DMS 273 (cell line): Measurements from ENCODE around the gene INSM1.
"Not testable (repeated sequence)": the region's sequence is repeated elsewhere in the genome, so short reads cannot be mapped to it uniquely, and the experiment has no call there.

Experiments
- DNase-seq: peaks from one replicate; lab custom pipeline; 2025; ENCODE audit not compliant: unreplicated experiment; lab: John Stamatoyannopoulos, UW

INSM1 gene, protein sequence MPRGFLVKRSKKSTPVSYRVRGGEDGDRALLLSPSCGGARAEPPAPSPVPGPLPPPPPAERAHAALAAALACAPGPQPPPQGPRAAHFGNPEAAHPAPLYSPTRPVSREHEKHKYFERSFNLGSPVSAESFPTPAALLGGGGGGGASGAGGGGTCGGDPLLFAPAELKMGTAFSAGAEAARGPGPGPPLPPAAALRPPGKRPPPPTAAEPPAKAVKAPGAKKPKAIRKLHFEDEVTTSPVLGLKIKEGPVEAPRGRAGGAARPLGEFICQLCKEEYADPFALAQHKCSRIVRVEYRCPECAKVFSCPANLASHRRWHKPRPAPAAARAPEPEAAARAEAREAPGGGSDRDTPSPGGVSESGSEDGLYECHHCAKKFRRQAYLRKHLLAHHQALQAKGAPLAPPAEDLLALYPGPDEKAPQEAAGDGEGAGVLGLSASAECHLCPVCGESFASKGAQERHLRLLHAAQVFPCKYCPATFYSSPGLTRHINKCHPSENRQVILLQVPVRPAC

DNA sequence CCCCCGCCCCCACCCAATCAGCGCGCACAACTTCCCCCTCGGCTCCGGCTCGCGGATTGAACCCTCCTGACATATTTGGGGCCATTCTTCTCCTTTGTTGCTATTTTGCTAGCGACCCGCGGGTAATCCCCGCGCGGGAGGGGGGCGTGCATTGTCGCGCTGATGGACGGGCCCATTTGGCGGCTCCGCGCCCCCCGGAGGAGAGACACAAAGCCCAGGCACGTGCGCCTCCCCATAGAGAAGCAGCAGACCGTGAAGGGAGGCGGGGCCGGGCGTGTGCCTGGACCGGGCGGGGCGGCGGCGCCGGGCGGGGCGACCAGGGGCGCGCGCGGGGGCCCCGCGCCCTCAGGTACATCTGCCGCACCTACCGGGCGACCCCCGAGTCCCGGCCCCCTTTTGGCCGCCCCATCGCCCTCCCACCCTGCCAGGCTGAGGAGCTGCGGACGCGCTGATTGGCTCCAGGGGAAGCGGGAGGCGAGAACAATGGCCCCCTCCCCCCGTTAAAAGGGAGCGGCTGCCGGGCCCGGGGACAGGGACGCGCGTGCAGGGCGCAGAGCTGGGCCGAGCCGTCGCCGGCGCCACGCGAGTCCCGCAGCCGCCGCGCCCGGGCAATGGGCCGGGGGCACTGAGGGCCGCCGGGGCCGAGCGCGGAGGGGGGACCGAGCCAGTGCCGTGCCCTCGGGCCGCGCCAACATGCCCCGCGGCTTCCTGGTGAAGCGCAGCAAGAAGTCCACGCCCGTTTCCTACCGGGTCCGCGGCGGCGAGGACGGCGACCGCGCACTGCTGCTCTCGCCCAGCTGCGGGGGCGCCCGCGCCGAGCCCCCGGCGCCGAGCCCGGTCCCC lies at the start of gene INSM1:
INSM1 (plus strand) TSS at position 530 of the 843 bp plus-strand sequence; CDS start at position 694, 164 bp downstream.
- DNase-seq: peak; percentile 94

DNA sequence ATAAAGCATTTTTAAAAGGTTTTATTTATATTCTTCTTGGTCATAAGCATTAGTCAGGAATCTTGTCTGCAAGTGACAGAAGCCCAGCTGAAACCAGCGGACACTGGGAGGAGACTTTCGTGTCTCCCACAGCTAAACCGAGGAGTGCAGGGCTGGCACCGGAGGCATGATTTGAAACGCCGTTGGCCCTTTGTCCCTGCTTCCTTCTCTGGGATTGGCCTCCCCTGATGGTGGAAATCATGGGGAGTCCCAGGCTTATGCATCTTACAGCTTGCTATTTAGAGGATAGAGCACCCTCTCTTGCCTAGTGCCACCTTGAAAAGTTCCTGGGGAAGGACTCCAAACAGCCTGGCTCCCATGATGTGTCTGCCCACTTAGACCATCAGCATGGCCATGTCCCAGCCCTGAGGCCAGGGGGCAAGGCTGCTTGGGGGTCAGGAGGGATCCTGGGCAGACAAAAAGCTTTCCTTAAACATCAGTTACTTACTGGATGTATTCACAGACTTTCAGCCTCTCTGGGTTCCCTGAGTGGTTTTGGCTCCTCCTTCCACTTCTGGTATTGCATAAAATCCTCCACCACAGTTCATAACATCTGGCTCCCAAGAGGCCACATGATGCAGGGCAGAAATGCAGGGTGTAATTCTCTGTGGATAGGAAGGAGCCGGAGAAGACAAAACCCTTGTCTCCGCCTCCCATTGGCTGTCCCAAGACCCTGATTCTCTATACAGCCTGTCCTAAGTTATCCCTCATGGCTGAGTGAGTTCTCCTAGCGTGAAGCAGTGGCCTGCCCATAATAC lies 49.3 kb upstream of the INSM1 start:
- DNase-seq: peak; percentile 73

DNA sequence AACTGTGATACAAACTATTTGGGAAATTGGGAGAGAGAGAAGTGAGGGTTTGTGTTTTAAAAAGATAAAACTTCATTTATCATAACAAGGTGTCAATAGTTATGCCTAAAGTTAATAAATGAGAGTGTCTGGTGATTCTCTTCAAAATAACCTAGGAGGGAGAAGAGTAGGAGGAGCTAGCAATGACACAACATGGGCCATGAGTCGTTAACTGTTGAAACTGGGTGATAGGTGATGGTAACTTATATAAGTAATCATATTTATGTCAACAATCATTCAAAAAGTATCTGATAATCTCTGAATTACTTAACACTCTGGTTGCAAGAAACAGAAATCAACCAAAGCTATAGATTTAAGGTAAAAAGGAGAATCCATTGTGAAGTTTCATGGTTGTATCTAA lies 46.8 kb upstream of the INSM1 start:
- no peak for DNase-seq

DNA sequence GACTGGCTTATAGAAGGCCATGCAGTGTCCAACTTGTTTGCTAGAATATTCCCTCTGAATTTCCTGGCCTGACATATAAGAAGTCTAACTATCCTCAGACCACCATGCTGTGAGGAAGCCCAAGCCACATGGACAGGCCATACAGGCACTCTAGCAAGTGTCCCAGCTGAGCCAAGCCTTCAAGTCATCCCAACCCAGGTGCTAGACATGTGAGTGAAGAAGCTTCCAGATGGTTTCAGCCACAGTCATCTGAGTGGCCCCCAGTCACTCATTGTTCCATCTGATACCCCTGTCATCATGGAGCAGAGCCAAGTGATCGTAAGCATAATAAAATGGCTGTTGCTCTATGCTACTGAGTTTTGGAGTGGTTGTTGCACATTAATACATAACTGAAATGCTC lies 46.0 kb upstream of the INSM1 start:
- DNase-seq: peak; percentile 14

DNA sequence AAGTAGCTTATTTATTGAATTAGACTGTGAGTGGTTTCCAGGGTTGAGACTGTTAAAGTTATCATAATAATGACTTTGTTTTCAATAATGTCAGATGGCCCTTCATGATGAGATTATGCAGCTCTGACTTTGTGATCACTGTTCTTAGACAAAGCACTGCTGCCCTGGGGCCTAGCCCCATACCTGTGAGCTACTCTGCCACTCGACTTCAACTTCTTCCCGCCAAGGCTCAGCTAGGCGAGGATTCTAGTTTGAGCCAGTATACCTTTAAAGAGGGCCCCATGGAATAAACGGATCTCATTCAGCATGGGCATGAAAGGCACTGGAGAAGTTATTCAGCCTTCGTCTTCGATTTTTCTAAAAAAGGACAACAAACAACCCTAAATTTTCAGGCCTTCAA lies 45.0 kb upstream of the INSM1 start:
- DNase-seq: no peak

DNA sequence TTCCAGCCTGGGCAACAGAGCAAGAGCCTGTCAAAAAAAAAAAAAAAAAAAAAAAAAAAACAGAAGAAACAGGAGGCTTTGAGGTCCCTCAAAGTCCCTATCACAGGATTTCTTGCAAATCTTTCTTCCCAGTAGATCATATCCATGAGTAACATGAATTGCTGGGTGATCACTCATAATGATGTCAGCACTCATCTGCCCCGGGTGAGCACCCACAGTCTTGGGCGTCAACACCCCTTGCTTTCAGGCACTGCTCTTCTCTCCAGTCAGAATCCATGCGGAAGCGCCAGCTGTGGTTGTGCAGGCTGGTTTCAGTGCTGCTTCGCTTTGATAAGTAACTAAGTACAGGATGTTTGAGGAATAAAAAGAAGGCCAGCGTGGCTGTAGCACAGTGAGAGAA lies 40.2 kb upstream of the INSM1 start:
- DNase-seq: no peak

DNA sequence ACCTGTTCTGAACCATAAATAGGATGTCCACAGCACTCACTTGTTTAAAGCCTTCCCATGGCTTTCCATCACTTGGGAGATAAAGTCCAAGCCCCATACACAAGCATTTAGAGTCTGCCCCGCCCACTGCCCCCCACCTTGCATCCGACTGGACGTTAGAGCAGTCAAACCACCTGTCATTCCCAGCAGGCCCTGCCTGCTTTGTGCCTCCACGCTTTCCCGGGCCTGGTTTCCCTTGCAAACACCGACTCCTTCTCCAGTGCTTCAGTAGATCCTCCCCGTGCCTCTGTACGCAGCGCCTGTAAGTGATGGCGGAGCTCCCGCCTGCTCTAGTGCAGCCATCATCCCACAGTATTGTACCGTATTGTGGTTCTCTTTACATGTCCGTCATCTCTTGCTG lies 38.3 kb upstream of the INSM1 start:
- no peak for DNase-seq

DNA sequence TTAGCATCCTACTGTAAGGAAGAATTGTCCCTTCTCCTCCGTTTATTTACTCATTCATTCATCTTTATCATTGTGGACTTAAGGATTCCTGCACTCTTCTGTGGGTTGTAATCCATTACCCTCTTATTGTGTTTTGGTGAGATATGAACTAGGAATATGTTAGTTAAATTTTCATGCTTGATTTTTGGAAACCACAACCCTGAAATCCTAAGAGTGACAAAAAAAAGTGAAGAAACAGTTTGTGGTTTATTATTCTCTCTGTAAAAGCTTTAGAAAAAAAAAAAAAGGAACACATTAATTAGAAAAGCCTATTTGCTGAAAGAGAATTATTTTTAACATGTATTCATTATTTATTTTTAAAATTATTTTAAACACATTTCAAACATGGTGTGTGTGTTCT lies 36.7 kb upstream of the INSM1 start:
- DNase-seq: no peak

DNA sequence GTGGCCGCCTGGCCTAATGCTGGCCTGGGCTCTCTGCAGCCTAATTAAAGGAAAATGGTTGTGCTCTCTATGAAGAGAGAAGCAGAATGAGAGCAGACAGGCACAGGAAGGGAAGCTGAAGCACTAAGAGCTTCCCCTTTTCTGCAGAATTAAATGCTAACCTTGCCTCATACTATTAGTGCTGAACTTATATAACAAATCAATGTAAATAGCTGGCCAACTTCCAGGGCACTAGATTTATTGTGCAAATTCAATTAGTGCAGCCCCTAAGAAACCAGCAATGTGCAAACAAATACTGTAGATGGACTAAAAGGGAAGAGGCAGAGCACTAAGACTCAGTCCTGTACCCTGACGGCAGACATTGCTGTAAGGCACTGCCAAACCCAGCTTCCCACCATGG lies 36.1 kb upstream of the INSM1 start:
- no peak for DNase-seq

DNA sequence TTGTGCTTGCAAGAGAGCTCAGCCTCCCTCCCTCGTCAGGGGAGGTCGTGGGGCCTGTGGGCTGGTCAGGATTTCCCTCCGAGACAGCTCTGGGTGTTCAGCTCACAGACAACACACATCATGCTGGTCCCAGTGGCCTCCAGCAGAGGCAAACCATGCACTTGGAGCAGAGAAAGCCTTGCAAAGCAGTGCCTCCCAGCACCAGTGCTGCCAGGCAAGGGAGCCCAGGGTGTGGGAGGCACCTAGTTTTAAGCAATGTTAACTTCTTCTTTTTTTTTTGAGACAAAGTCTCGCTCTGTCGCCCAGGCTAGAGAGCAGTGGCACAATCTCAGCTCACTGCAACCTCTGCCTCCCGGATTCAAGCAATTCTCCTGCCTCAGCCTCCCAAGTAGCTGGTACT lies 34.0 kb upstream of the INSM1 start:
- no peak for DNase-seq

DNA sequence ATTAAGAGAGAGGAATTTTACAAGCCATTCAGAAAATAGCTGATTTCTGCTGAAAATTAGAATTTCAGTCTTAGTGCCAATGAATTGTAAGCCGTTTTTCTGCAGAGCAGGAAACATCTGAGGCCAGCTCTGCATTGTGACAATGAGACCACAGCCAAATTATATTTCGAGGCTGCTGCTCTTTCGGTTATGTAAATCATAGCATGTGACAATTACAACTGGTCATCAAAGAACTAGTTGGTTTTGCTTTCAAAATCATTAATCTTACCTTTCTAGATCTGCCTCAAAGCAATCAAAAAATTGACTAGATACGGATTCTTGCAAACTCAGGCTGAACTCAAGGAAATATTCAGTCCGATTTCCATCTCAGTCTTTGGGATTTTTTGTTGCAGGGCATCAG lies 33.4 kb upstream of the INSM1 start:
- DNase-seq: no peak

DNA sequence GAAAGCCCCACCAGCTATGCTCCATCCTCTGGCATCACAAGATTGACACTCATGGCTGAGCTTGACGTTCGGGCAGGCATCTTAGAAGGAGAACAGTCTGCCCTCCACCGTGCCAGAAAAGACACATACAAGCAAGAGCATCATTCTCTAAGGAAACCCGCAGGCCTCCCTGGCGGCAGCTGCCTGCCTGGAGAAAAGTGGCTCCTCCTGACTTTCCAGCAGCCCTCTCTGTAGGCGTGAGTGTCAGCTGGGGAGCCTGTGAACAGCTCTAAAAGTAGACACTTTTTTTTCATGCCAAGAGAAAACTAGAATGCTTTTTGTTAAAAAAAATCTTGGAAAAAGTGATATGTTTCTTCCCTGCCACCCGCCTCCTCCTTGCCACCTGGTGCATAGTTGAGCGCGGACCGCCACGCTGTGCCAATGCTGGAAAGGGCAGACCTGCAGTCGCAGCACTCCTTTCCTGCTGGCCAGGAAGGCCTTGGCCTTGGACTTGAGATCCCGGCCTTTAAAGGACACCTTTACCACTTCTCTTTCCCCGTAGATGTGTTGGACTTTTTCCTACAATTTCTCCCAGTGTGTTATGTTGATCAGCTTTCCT lies 29.7 kb upstream of the INSM1 start:
- no peak for DNase-seq

DNA sequence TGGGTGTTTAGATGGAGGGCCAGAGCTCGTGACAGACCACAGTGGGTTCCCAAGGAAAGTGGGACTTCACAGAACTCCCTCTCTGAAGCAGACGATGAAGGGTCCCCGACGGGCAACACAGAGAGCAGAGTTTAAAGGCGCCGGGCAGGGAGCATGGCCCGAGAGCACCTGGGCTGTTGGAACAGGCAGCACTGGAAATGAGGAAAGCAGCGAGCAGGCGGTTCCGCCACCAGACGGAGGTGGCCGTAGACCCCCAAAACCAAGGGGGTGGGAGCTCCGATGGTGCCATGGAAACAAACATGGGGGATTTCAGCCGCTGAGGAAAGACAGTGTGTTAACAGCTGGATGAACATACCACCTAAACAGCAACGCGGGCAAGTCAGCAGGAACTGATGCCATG lies 27.5 kb upstream of the INSM1 start:
- DNase-seq: no peak

DNA sequence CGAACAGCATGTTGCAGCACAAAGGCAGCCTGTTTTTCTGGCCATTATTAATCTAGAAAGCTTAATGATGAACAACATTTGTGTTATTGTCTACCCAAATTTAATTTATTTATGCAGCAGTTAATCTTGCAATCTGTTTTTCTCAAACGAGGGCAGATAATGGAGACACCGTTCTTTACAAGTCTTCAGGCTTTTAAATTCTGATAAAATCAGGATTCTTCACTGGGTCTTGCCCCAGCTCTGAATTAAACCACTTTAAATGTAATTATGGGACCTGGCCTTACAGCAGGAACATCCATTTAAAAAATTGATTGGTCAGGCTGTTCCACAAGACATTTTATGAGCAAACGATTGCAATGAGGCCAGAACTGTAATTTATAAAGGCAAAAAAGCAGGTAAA lies 26.5 kb upstream of the INSM1 start:
- DNase-seq: no peak

DNA sequence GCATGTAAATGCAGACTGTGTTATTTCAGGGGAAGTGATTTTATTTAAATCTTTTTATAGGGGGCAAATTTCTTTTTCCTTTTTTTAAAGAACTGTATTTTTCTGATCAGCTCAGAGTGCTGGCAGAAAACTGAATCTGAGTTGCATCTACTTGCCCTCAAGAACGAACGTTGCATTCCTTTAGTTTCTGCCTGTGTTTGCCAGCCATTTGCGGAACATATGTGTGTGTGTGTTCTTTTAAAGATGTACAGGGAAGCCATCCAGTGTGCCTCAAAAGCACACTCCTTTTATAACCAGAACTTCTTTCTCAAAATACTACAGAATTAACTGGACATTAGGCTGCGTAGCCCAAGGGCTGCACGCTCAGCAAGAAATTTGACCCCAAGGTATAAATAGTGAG lies 25.8 kb upstream of the INSM1 start:
- no peak for DNase-seq

DNA sequence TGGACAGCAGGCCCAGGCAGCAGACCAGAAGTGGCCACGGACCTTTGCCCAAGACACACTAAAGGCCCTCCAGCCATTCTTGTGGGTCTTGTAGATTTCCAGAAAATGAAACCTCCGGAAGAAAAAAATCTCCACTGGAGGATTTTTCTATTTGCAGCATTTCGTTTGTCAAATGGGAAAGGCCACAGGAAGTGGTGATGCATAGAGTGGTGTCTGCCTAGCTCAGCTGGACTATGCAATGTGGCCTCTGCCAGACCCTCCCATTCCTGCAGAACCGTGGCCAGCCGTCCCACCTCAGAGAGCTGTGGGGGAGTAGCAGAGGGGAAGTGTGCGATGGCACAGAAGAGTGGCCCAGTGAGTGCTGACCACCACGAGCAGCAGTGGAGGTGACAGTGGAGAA lies 24.0 kb upstream of the INSM1 start:
- DNase-seq: no peak

DNA sequence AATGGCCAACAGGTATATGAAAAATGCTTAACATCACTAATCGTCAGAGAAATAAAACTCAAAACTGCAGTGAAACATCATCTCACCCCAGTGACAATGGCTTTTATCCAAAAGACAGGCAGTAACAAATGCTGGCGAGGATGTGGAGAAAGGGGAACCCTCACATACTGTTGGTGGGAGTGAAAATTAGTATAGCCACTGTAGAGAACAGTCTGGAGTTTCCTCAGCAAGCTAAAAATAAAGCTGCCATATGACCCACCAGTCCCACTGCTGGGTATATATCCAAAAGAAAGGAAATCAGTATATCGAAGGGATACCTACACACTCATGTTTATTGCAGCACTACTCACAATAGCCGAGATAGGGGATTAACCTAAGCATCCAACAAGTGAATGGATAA lies 23.4 kb upstream of the INSM1 start:
- DNase-seq: no peak

DNA sequence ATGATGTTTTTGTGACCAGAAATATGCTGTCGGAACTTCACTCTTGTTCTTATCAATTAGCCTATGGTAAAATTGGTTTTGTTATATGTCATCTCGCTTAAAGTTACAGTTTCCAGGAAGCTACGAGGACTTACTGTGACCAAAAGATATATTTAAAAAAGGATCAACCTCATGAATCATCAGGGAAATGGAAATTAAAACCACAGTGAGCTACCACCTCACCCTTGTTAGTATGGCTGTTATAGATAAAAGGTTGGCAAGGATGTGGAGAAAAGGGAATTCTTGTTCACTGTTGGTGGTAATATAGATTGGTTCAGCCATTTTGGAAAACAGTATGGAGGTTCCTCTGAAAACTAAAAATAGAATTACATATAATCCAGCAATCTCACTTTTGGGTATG lies 14.3 kb upstream of the INSM1 start:
- no peak for DNase-seq

DNA sequence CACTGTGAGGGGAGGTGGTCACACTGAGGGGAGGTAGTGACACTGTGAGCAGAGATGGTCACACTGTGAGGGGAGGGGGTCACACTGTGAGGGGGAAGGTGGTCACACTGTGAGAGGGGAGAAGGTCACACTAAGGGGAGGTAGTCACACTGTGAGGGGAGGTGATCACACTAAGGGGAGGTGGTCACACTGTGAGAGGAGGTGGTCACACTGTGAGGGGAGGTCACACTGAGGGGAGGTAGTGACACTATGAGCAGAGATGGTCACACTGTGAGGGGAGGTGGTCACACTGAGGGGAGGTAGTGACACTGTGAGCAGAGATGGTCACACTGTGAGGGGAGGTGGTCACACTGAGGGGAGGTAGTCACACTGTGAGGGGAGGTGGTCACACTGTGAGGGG lies 12.4 kb upstream of the INSM1 start:
- not testable (repeated sequence) for DNase-seq

DNA sequence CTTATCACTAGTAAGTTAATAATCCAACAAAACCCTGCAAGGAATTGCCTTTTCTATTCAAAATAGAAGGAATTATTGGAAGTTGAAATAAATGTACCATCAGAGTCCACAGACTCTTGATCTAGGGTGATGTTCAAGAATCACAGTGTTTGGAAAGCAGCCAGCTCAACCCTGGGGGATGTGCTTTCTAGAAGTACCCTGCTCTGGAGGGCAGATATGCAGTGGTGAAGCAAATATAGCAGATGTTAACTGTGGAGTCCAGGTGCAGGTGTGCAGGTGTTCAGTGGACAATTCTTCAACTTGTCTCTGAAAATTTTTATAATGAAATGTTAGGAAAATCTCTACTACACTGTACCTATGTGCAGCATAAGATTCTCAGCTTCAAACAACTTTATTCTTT lies 9.1 kb upstream of the INSM1 start:
- peak; percentile 45 for DNase-seq

DNA sequence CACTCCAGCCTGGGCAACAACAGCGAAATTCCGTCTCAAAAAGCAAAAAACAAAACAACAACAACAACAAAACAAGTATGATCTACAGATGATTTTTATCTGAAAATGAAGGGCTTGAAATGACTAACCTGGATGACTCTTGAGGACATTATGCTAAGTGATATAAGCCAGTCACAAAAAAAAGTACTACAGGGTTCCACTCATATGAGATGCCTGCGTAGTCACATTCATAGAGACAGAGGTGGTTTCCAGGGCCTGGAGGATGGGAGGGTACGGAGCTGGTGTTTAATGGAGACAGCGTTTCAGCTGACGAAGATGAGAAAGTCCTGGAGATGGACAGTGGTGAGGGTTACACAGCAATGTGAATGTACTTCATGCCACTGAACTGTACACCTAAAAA lies 8.3 kb upstream of the INSM1 start:
- DNase-seq: no peak
